Activated T-cell treated with anti-CD3 and anti-CD28 coated beads for 4 hours (primary cell): Measurements from ENCODE around the gene UIMC1.
"Not testable (repeated sequence)": the region's sequence is repeated elsewhere in the genome, so short reads cannot be mapped to it uniquely, and the experiment has no call there.

Experiments used
- DNase-seq: peaks from one replicate; pipeline ENCODE4 v3.0.0-alpha.2; 2020

Gene UIMC1

DNA sequence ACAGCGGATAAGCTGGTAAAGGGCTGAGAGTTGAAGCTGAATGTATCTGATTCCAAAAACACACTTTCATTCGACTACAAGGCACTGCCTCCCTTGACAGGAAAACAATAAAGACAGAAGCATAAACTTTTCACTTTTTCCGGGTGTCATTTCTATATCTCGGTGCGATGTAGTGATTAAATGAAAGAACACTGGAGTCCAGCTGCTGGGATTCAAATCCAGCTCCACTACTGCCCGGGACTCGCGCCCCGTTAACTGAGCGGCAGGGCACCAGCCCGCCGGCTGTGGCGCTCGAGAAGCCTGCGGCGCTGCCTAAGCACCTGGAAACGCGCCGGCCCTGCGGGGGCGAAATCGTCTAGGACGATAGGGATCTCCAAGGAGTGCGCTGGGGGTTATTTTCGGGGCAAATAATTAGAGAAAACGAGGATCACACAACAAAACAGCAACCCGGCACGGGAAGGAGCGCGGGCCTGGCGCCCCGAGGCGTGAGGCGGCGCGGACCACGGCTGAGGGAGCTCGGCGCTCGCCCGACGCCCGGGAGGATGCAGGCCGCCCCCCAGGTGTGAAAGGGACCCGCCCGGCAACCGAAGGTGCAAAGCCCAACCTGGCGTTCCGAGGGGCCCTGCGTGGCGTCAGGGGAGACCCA is 837 bp downstream of the UIMC1 start:
- DNase-seq: peak; percentile 55

DNA sequence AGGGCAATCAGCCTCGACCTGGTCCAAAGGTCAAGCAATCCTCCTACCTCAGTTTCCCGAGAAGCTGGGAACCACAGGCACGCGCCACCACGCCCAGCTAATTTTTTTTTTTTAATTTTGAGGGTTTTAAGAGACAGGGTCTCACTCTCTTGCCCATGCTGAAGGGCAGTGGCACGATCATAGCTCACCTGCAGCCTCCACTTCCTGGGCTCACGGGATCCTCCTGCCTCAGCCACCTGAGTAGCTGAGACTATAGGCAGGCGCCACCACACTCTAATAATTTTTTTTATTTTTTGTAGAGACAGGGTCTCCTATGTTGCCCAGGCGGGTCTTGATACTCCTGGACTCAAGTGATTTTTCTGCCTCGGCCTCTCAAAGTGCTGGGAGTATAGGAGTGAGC is 1.6 kb downstream of the UIMC1 start:
- DNase-seq: no peak

DNA sequence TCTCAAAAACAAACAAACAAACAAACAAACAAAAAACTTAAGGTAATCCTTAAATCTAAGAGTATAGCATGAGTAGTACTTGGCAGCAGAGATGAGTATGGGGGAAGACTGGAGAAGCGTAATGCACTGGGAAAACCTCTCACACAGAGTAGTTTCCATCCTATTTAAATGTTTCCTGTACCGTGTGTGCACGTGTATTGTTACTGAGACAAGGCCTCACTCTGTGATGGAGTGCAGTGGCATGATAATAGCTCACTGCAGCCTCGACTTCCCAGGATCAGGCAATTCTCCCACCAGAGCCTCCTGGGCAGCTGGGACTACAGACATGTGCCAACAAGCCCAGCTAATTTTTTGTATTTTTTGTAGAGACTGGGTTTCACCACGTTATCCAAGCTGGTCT is 2.9 kb downstream of the UIMC1 start:
- no peak for DNase-seq

DNA sequence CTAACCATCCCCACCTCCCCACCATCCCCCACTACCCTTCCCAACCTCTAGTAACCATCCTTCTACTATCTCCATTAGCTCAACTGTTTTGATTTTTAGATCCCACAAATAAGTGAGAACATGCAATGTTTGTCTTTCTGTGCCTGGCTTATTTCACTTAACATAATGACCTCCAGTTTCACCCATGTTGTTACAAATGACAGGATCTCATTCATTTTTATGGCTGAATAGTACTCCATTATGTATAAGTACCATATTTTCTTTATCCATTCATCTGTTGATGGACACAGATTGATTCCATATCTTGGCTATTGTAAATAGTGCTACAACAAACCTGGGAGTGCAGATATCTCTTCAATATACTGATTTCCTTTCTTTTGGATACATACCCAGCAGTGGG is 7.1 kb downstream of the UIMC1 start:
- not testable (repeated sequence) for DNase-seq

DNA sequence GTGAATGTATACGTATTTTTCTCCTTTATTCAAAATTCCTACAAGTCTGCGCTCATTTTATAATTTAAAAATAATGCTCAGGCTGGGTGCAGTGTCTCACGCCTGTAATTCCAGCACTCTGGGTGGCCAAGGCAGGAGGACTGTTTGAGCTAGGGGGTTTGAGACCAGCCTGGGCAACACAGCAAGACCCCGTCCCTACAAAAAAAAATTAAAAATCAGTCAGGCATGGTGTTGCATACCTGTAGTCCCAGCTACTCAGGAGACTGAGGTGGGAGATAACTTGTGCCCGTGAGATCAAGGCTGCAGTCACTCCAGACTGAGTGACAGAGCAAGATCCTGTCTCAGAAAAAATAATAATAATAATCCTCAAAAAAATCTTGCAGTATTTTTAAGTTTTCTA is 7.8 kb downstream of the UIMC1 start:
- no peak for DNase-seq

DNA sequence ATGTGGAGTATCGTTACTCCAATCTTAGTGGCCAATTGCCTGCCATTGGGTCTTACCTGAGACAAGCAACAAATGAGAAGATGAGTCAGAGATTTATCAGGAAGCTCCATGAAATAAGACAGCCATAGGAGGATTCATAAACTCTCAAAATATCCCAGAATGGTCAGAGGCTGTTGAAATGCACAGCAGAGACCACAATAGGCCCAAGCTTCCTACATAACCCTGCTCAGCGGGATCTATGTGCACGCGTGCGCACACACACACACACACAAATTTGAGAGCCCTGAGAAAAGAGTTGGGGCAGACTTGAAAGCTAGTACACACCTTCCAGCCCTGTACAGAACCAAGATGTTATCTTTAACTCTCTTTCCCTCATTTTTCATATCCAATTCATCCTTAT is 9.8 kb downstream of the UIMC1 start:
- no peak for DNase-seq

DNA sequence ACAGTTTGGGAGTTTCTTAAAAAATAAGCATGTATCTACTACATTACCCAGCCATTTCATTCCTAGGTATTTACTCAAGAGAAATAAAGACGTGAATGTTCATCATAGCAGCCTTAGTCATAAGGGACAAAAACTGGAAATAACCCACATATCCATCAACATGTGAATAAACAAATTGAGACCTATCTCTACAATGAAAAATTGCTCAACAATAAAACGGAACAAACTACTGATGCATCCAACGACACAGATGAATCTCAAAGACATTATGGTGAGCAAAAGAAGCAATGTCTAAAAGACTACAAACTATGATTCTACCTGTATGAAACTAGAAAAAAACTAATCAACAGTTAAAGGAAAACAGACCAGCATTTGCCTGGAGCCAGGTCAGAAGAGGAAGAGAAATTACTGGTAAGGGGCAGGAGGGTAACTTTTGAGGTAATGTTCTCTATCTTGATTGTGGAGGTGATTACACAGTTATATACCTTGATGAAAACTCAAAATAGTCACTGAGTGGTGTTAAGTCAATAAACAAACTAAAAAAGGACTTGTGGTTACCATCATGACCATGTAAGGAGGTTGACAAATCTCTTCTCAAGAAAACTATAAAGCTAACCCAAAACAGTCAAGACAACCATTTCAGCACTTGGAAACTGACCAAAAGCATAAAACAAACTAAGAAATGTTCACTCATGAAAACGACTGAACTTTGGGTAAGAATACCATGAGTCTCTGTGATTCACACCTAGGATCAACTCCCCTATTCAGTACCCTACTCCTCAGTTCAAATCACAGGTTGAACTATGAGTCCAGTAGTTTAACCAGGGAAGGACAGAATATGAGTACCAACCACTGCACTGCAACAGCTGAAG is 10.4 kb downstream of the UIMC1 start:
- DNase-seq: no peak

DNA sequence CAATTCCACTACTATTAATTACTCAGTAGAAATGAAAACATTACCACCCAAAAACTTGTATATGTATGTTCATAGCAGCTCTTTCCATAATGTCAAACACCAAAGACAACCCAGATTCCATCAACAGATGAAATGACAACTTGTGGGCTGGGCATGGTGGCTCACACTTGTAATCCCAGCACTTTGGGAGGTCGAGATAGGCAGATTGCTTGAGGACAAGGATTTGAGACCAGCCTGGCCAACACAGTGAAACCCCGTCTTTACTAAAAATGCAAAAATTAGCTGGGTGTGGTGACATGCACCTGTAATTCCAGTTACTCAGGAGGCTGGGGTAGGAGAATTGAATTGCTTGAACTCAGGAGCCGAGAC is 11.5 kb downstream of the UIMC1 start:
- no peak for DNase-seq

DNA sequence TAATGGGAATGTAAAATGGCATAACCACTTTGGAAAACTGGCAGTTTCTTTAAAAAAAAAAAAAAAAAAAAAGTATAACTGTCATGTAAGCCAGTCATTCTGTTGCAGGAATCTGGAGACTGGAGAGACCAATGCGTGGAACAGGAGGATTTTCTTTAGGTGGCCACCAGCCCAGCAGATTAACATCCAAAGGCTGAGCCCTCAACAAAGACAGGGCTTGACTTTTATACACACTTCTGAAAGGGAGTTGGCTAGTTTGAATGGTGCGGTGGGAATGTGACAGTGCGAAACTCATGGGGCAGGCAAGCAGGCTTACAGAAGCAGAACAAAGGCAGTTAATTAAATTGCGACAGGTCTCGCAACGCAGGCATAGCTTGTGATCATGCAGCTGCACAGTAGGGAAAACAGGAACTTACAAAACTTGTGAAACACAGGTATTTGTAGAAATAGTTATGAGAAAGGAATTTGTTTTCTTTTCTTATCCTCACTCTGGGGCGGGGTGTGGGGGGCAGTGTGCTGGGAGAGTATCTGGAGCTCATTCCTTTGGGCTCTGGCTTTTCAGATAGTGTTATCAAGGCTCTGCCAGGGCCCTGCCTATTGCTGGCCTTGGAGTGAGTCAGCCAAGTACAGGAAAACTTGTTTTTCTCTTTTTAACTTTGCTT is 12.0 kb downstream of the UIMC1 start:
- DNase-seq: no peak

DNA sequence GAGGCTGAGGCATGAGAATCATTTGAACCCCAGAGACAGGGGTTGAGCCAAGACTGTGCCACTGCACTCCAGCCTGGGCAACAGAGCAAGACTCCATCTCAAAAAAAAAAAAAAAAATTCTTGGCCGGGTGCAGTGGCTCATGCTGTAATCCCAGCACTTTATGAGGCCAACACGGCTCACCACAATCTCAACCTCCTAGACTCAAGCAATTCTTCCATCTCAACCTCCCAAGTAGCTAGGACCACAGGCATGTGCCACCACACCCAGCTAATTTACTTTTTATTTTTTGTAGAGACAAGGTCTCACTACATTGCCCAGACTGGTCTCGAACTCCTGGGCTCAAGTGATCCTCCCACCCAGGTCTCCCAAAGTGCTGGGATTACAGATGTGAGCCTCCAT is 13.5 kb downstream of the UIMC1 start:
- not testable (repeated sequence) for DNase-seq

DNA sequence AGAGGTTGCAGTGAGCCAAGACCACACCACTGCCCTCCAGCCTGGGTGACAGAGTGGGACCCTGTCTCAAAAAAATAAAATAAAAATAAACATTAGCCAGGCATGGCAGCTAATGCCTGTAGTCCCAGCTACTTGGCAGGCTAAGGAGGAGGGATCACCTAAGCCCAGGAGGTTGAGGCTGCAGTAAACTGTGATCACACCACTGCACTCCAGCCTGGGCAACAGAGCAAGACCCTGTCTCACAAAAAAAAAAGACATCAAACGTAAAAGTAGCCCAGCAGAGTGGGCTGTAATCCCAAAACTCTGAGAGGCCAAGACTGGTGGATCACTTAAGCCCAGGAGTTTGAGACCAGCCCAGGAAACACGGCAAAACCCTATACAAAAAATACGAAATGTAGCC is 19.0 kb downstream of the UIMC1 start:
- no peak for DNase-seq

DNA sequence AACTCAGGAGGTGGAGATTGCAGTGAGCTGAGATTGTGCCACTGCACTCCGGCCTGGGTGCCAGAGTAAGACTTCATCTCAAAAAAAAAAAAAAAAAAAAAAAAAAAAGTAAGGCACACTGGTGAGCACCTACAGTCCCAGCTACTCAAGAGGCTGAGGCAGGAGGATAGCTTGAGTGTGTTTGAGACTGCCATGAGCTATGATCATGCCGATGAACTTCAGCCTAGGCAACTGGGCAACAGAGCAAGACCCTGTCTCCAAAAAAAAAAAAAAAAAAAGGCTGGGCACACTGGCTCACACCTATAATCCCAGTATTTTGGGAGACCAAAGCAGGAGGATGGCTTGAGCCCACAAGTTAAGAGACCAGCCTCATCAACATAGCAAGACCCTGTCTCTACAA is 20.3 kb downstream of the UIMC1 start:
- no peak for DNase-seq

DNA sequence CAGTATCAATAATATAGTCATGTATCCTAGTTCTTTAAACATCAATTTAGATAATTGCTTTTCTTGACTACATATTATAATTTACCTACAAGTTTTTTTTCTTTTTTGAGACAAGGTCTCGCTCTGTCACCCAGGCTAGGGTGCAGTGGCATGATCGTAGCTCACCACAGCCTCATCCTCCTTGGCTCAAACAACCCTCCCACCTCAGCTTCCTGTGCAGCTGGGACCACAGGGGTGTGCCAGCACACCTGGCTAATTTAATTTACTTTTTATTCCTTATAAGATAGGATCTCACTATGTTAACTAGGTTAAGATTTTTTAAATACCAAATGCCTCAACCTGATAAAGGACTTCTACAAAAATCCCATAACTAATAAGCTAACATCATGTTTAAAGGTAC is 21.1 kb downstream of the UIMC1 start:
- no peak for DNase-seq

DNA sequence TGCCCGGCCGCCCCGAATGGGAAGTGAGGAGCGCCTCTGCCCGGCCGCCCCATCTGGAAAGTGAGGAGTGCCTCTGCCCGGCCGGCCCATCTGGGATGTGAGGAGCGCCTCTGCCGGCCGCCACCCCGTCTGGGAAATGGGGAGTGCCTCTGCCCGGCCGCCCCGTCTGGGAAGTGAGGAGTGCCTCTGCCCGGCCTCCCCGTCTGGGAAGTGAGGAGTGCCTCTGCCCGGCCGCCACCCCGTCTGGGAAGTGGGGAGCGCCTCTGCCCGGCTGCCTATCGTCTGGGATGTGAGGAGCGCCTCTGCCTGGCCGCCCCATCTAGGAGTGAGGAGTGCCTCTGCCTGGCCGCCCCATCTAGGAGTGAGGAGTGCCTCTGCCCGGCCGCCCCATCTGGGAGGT is 22.4 kb downstream of the UIMC1 start:
- DNase-seq: not testable (repeated sequence)

DNA sequence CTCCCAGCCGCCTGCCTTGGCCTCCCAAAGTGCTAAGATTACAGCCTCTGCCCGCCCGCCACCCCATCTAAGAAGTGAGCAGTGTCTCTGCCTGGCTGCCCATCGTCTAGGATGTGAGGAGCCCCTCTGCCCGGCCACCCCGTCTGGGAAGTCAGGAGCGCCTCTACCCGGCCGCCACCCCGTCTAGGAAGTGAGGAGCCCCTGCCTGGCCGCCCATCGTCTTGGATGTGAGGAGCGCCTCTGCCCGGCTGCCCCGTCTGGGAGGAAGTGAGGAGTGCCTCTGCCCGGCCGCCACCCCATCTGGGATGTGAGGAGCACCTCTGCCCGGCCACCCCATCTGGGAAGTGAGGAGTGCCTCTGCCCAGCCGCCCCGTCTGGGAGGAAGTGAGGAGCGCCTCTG is 23.0 kb downstream of the UIMC1 start:
- DNase-seq: not testable (repeated sequence)

DNA sequence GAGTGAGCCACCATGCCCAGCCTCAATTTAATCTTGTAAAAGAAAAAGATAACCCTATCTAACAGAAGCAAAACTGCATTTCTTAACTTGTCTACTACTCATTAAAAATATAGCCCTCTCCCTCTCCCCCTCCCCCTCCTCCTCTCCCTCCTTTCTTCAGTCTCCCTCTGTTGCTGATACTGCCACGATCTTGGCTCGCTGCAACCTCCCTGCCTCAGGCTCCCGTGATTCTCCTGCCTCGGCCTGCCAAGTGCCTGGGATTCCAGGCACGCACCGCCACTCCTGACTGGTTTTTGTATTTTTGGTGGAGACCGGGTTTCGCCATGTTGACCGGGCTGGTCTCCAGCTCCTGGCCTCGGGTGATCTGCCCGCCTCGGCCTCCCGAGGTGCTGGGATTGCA is 23.5 kb downstream of the UIMC1 start:
- not testable (repeated sequence) for DNase-seq

DNA sequence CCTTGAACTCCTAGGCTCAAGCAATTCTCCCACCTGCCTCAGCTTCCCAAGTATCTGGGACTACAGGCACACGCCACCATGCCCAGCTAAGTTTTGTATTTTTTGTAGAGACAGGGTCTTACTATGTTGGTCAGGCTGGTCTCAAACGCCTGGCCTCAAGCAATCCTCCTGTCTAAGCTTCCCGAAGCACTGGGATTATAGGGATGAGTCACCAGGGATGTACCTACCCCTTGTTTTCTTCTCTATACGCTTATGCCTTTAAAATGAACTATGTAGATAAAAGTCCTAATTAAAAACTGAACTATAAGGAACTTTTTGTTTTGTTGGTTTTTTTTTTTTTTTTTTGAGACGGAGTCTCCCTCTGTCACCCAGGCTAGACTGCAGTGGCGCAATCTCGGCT is 25.8 kb downstream of the UIMC1 start:
- DNase-seq: no peak

DNA sequence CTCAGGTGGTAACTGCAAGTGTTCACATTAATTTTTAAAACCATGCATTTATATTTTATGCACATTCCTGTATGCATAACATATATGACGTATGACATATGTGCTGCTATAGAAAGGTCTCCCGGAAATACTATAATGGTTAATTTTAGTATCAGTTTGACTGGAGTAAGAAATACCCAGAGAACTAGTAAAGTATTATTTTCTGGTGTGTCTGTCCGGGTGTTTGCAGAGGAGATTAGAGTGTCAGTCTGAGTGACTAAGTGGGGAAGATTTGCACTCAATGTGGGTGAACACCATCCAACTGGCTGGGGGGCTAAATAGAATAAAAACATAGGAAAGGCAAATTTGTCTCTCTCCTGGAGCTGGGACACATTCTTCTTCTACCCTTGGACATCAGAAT is 26.9 kb downstream of the UIMC1 start:
- no peak for DNase-seq

DNA sequence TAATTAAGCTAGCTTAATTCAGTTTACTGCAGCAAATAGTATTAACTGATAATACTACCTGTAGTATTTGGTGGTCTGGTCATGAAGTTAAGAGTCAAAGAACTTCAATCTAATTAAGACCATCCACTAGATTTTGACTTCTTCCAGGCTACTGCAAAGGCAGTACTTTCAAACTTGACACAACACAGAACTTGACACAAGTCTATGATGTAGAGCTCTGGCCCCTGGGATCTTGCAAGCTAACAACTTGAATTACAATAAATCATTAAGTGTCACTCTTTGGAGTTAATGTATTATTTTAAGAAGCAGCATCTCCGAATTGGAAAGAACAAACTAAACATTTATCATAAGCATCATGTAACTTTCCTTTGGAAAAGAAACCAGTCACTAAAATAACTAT is 40.9 kb downstream of the UIMC1 start:
- DNase-seq: no peak

DNA sequence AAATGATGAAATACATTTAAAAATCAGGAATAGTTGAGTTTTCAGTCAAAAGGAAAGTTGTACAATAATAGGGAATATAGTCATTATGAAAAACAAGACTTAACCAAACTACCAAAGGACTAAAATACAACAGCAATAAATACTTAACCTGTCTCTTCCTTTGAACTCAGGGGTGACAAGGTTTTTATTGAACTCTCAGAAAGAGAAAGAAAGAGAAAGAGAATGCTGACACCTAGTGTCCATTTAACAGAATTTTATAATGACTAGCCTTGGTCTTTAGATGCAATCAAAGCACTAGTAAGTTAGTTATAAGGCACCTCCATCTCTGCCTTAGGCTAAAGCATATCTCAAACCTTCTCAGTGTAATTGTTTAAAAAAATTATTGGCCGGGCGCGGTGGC is 47.5 kb downstream of the UIMC1 start:
- DNase-seq: no peak

DNA sequence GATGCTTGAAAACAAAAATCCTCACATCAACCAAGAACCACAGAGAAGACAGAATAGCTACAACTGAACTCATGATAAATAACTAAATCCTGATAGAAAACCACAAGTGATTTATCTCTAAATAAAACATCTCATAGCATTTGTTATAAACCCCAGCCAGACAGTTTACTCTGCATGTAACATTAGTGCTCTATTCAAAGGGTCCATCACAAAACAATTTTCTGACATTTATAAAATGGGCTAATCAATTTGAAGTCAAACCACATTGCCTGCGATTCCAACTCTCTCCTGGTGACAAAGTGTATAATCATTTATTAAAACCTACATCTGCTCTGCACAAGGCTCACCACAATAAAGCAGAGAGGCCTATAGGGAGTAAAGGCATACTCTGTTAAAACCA is 49.8 kb downstream of the UIMC1 start:
- DNase-seq: no peak

DNA sequence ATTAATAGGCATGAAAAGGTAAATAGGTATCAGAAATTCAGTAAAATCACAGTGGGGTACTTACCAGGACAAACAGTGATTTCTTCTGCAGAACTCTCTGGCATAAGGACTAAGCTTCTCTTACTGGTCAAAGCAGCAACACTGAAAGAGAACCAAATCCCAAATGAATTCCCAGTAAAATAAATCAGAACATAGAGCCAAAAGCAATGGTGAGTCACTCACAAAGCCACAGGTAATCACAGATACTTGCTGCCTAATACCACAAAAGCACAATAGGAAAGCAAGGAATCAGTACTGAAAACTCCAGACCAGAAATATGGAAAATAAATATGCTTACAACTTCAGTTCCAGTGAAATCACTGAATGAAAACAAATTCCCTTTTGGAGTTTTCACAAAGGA is 50.7 kb downstream of the UIMC1 start:
- no peak for DNase-seq

DNA sequence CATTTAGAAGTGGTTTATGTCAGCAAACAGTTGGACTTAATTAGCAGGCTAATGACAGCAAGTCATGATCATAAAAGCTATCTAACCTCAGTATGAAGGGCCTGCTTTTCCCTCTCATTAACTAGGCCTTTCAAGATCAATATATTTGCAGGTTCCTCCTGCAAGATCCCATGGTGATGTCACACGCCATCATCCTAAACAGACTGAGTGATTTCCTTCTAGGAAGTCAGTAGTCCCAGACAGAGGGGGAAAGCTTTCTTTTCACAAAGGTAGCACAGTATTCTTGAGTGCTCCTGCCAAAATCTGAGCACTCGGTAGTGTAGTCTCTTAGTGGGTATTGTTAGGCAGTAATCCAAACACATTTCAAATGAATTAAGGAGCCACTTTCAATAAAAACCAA is 52.5 kb downstream of the UIMC1 start:
- DNase-seq: no peak

DNA sequence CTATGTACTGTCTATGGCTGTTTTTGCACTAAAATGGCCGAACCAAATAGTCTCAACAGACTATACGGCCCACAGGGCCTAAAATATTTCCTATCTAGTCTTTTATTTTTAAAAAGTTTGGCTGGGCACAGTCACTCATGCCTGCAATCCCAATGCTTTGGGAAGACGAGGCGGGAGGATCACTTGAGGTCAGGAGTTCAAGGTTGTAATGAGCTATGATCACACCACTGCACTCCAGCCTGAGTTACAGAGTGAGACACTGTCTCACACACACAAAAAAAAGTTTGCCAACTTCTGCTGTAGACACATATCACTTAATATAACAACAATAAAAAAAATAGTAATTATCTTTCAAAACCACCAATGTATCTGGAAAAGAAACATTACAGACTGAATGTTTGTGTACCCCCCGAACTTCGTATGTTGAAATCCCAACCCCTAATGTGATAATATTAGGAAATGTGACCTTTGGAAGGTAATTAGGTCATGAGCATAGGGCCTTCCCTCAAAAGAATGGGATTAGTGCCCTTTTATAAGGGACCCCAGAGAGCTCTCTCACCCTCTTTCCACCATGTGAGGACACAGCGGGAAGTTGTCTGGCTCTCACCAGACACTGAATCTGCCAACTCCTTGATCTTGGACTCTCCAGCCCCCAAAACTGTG is 53.9 kb downstream of the UIMC1 start:
- DNase-seq: no peak
